ENCODE measurements around the gene RBBP8.
A peak's percentile ranks its signal among the peaks of the same experiment; 100 is the strongest.

RBBP8 gene

DNA sequence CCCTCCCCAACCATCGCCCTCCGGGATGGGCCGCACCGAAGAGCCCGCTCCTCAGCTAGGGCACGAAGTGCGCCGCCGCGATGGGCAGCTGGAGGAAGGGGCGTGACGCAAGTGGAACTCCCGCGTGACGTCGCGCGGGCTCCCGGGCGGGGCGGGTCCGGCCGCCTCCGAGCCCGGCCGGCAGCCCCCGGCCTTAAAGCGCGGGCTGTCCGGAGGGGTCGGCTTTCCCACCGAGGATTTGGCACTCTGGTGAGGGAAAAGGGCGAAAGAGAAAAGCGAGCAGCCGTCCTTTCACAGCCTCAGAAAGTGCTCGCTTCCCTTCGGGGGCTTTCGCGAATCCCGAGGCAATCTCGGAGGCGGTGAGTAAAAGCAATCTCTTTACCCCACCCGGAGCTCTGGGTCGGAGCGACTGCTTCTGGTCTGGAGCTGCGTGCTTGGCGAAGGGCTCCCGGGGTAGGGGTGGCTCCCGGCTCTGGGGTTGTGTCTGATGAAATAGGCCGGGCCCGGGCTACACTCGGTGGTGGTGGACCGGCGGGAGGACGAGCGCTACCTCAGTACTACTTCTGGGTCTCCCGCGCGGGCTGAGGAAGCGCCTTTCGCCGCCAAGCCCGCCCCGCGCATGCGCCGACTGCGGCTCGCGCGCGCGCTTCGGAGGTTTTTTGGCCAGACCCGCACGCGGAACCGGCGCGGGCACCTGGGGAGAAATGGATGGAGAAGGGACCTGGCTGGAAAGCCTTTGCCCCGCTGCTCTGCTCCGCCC lies at the start of gene RBBP8:
RBBP8 (plus strand) TSS at position 123 of the 760 bp plus-strand sequence. CDS start 3,524 bp downstream, outside the sequence.
- TF ChIP-seq TAF1 (IDR thresholded peaks at IDR 0.05; ENCODE audit: low read depth) (peak; percentile 61), EGR1 (IDR thresholded peaks at IDR 0.05) (no peak), ZBTB7A (IDR thresholded peaks at IDR 0.05; ENCODE audit: low read depth) (peak; percentile 83), RAD21 (IDR thresholded peaks at IDR 0.05; ENCODE audit: low read depth) (no peak), YY1 (IDR thresholded peaks at IDR 0.05; ENCODE audit: low read depth) (no peak), NFIC (IDR thresholded peaks at IDR 0.05) (no peak), CEBPB (IDR thresholded peaks at IDR 0.05) (no peak; the same call in 1 of the 2 replicates), CREB1 (IDR thresholded peaks at IDR 0.05; ENCODE audit: low read depth) (peak; percentile 78), TEAD4 (IDR thresholded peaks at IDR 0.05) (0 out of 2 replicates have a peak, but pooled peaks have one; percentile 23), FOXM1 (IDR thresholded peaks at IDR 0.05; ENCODE audit: borderline replicate concordance, low read depth) (no peak), EP300 (IDR thresholded peaks at IDR 0.05; ENCODE audit: borderline replicate concordance) (no peak), TCF12 (IDR thresholded peaks at IDR 0.05; ENCODE audit: low read depth) (peak; percentile 8; the same call in 1 of the 2 replicates)
- TF ChIP-seq, protein P1, sequence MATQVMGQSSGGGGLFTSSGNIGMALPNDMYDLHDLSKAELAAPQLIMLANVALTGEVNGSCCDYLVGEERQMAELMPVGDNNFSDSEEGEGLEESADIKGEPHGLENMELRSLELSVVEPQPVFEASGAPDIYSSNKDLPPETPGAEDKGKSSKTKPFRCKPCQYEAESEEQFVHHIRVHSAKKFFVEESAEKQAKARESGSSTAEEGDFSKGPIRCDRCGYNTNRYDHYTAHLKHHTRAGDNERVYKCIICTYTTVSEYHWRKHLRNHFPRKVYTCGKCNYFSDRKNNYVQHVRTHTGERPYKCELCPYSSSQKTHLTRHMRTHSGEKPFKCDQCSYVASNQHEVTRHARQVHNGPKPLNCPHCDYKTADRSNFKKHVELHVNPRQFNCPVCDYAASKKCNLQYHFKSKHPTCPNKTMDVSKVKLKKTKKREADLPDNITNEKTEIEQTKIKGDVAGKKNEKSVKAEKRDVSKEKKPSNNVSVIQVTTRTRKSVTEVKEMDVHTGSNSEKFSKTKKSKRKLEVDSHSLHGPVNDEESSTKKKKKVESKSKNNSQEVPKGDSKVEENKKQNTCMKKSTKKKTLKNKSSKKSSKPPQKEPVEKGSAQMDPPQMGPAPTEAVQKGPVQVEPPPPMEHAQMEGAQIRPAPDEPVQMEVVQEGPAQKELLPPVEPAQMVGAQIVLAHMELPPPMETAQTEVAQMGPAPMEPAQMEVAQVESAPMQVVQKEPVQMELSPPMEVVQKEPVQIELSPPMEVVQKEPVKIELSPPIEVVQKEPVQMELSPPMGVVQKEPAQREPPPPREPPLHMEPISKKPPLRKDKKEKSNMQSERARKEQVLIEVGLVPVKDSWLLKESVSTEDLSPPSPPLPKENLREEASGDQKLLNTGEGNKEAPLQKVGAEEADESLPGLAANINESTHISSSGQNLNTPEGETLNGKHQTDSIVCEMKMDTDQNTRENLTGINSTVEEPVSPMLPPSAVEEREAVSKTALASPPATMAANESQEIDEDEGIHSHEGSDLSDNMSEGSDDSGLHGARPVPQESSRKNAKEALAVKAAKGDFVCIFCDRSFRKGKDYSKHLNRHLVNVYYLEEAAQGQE (IDR thresholded peaks at IDR 0.05; ENCODE audit: low read depth): no peak
- TF ChIP-seq, protein P2, sequence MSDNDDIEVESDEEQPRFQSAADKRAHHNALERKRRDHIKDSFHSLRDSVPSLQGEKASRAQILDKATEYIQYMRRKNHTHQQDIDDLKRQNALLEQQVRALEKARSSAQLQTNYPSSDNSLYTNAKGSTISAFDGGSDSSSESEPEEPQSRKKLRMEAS (IDR thresholded peaks at IDR 0.05): peak; percentile 90
- TF ChIP-seq, protein P3, sequence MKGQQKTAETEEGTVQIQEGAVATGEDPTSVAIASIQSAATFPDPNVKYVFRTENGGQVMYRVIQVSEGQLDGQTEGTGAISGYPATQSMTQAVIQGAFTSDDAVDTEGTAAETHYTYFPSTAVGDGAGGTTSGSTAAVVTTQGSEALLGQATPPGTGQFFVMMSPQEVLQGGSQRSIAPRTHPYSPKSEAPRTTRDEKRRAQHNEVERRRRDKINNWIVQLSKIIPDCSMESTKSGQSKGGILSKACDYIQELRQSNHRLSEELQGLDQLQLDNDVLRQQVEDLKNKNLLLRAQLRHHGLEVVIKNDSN (IDR thresholded peaks at IDR 0.05): peak; percentile 38; the same call in 1 of the 2 replicates

DNA sequence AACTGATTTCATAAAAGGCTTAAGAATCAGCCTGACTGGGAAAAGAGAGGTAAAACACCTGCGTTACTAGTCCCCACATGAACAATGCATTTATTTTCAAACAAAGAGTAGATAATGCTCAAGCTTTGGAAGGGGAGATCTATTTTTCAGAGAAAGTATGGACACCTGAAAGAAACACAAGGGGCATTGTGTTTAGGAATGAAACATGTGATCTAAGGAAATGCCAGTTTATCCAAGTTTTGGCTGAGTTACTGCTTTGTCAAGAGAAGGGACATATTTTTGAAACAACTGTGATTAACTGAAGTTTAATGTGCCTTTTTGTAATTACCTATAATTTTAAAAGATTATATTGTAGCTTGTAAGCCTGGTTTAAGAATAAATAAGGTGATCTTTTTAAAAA lies 49.3 kb upstream of the RBBP8 start:
- TF ChIP-seq EP300 (IDR thresholded peaks at IDR 0.05; ENCODE audit: borderline replicate concordance): no peak
- TF ChIP-seq NFIC (IDR thresholded peaks at IDR 0.05): no peak
- no peak for TF ChIP-seq CREB1 (IDR thresholded peaks at IDR 0.05; ENCODE audit: low read depth)
- no peak for TF ChIP-seq CEBPB (IDR thresholded peaks at IDR 0.05)
- TF ChIP-seq, protein P2 (IDR thresholded peaks at IDR 0.05): no peak
- TF ChIP-seq RAD21 (IDR thresholded peaks at IDR 0.05; ENCODE audit: low read depth): no peak
- TF ChIP-seq, protein P1 (IDR thresholded peaks at IDR 0.05; ENCODE audit: low read depth): no peak

DNA sequence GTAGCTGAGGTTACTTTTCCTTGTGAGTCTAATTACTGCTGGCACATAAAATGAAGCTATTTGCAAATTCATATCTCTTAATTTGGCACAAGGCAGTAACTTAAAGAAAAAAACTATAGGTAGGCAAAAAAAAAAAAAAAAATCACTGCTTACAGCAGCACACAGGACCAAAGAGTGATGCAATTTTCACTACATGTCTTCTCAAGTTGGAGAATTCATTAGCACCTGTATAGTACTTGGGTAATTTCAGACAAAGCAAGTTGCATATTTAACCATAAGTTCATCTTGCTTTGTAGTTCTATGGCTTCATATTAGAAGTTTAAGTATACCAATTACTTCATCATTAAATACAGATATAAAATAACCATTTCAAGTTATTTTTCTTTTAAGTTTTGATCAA lies 33.7 kb upstream of the RBBP8 start:
- TF ChIP-seq YY1 (IDR thresholded peaks at IDR 0.05; ENCODE audit: low read depth) (no peak), TAF1 (IDR thresholded peaks at IDR 0.05; ENCODE audit: low read depth) (no peak), CREB1 (IDR thresholded peaks at IDR 0.05; ENCODE audit: low read depth) (no peak), NFIC (IDR thresholded peaks at IDR 0.05) (no peak), ZBTB7A (IDR thresholded peaks at IDR 0.05; ENCODE audit: low read depth) (no peak), FOXM1 (IDR thresholded peaks at IDR 0.05; ENCODE audit: borderline replicate concordance, low read depth) (no peak), EGR1 (IDR thresholded peaks at IDR 0.05) (no peak), TCF12 (IDR thresholded peaks at IDR 0.05; ENCODE audit: low read depth) (no peak), CEBPB (IDR thresholded peaks at IDR 0.05) (no peak), EP300 (IDR thresholded peaks at IDR 0.05; ENCODE audit: borderline replicate concordance) (no peak), TEAD4 (IDR thresholded peaks at IDR 0.05) (no peak), RAD21 (IDR thresholded peaks at IDR 0.05; ENCODE audit: low read depth) (no peak)
- TF ChIP-seq, protein P2 (IDR thresholded peaks at IDR 0.05): no peak
- TF ChIP-seq, protein P3 (IDR thresholded peaks at IDR 0.05): no peak
- TF ChIP-seq, protein P1 (IDR thresholded peaks at IDR 0.05; ENCODE audit: low read depth): no peak
